ENCODE measurements around the gene FILIP1.
A peak's percentile ranks its signal among the peaks of the same experiment; 100 is the strongest.

Gene FILIP1

GRCh38 chr6:75268121-75268987 is 225.2 kb downstream of the FILIP1 start:
- no peak overlapping the region for H3K4me3 ChIP-seq (ENCODE audit: low read depth, low read length)
- no peak for TF ChIP-seq CTCF (IDR thresholded peaks at IDR 0.05; ENCODE audit: low read depth, low read length, missing control alignments)
- no peak for DNase-seq (ENCODE audit: low read depth)

DNA sequence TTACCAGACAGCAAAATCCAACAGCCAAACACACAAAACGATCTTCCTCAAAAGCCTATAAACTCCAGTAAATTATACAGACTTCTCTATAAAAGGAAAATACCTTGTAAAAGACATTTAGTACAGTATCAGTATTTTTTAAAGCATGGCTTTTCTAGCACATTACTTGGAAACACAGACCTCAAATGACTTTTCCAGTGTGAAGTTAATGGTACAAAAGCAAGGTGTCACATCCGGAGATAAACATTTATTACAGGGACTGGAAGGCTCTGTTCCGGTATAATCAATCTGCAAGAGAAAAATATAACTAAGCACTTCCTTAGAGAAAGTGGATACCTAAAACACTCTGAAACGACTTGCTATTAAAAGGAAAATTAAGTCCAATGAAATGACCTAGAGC is 226.1 kb downstream of the FILIP1 start:
- H3K4me3 ChIP-seq (ENCODE audit: low read depth, low read length) = no peak overlapping the region
- no peak for TF ChIP-seq CTCF (IDR thresholded peaks at IDR 0.05; ENCODE audit: low read depth, low read length, missing control alignments)

GRCh38 chr6:75266716-75267291 is 226.8 kb downstream of the FILIP1 start:
- no peak overlapping the region for H3K4me3 ChIP-seq (ENCODE audit: low read depth, low read length)
- TF ChIP-seq CTCF (IDR thresholded peaks at IDR 0.05; ENCODE audit: low read depth, low read length, missing control alignments) = peak; percentile 64
- DNase-seq (ENCODE audit: low read depth) = no peak

More for the DNA sequence above, 226.1 kb downstream of the FILIP1 start:
- DNase-seq (ENCODE audit: low read depth) = no peak

DNA sequence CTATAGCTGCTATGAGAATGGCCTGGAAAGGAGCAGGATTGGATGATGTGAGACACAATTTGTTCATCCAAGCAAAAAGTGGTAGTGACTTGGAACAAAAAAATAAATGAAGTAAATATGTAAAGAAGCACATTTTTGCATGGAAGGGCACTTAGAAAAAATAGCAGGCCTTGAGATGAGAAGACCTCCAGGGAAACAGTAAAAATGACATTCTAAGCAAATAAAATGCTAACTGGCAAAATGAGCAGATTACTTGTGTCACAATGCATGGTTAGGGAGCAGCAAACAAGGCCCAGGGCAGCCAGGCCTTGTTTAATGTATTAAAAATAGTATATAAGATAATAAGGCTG is 230.2 kb downstream of the FILIP1 start:
- no peak overlapping the region for H3K4me3 ChIP-seq (ENCODE audit: low read depth, low read length)
- TF ChIP-seq CTCF (IDR thresholded peaks at IDR 0.05; ENCODE audit: low read depth, low read length, missing control alignments) = no peak
- no peak for DNase-seq (ENCODE audit: low read depth)

DNA sequence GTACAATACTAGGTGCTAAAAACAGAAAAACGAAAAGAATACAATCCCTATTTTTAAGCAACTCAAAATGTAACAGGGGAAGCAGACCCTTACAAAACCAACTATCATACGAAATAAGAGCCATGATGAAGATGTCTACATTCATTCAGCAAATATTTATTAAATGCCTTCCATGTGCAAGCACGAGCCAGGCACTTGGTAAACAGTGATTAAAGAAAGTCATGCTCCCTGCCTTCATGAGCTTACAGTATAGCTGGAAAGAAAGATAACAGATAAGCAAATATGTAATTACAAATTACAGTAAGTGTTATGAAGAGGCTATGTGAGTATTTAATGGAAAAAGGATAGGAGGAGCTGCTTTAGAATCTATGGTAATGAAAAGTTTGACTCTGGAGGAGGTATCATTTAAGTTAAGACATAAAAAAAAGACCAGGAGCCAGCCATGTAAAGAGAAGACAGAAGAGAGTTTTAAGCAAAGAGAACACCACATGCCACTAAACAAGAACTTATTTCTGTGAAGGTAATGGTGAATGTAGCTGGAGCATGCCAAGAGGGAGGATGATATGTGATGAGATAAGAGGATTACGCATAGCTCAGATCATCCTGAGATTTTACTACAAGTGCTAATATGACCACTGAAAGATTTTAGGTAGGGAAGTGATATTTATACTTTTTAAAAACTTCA is 230.7 kb downstream of the FILIP1 start:
- DNase-seq (ENCODE audit: low read depth) = no peak
- TF ChIP-seq CTCF (IDR thresholded peaks at IDR 0.05; ENCODE audit: low read depth, low read length, missing control alignments) = no peak
- H3K4me3 ChIP-seq (ENCODE audit: low read depth, low read length) = no peak overlapping the region

DNA sequence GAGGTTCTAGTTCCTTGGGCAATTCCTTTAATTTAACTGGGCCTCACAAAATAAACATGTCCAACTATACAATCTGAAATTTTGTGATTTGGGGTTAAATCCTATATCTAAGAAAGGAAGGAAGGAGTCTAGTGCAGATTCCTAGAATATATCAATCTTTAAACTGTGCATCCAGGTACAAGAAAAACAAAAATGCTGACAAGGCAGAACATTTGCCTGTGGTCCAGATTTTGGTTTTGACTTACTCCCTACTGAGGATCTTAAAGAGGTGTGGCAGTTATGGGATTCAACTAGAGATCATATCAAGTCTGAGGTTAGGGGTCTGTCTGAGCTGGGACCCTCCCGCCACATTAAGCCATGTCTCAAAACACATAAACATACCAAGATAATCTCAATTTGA is 232.3 kb downstream of the FILIP1 start:
- no peak for DNase-seq (ENCODE audit: low read depth)
- no peak overlapping the region for H3K4me3 ChIP-seq (ENCODE audit: low read depth, low read length)
- TF ChIP-seq CTCF (IDR thresholded peaks at IDR 0.05; ENCODE audit: low read depth, low read length, missing control alignments) = no peak

Measured in GM12864 (cell line).